IPS DF 6.9 (cell line): Measurements from ENCODE around the gene SPAG6.
"Not testable (repeated sequence)": the region's sequence is repeated elsewhere in the genome, so short reads cannot be mapped to it uniquely, and the experiment has no call there.

Source experiments
- DNase-seq: peaks from one replicate; pipeline ENCODE4 v3.0.0-alpha.2; 2013; ENCODE audit warnings: low read depth, low spot score
- H3K27ac ChIP-seq: one replicate; pipeline ENCODE4 v1.5.1; 2013; ENCODE audit warnings: low read length, control low read depth
- H3K27me3 ChIP-seq: 2 replicates; pipeline ENCODE4 v1.6.1; 2013; ENCODE audit warnings: mild to moderate bottlenecking, low read length; ENCODE audit not compliant: control insufficient read depth, insufficient read depth
- H3K36me3 ChIP-seq: 2 replicates; pipeline ENCODE4 v1.6.1; 2013; ENCODE audit warnings: low read length; ENCODE audit not compliant: control insufficient read depth, insufficient read depth
- H3K4me1 ChIP-seq: 2 replicates; pipeline ENCODE4 v1.6.1; 2013; ENCODE audit warnings: low read length; ENCODE audit not compliant: control insufficient read depth, insufficient read depth
- H3K4me3 ChIP-seq: 2 replicates; pipeline ENCODE4 v1.5.1; 2013; ENCODE audit warnings: mild to moderate bottlenecking, low read length
- H3K9me3 ChIP-seq: 2 replicates; pipeline ENCODE4 v1.6.1; 2013; ENCODE audit warnings: low read length, inconsistent platforms; ENCODE audit not compliant: control insufficient read depth, insufficient read depth
- WGBS: extraction: QIAGEN DNeasy Blood & Tissue Kit; methylation state at CpG from one replicate; pipeline ENCODE4 v1.1.7; 2013; ENCODE audit warnings: mixed read lengths, missing lambda C conversion rate; ENCODE audit not compliant: insufficient read length, insufficient coverage; 5-methylcytosine and 5-hydroxymethylcytosine counted together

SPAG6 gene

DNA sequence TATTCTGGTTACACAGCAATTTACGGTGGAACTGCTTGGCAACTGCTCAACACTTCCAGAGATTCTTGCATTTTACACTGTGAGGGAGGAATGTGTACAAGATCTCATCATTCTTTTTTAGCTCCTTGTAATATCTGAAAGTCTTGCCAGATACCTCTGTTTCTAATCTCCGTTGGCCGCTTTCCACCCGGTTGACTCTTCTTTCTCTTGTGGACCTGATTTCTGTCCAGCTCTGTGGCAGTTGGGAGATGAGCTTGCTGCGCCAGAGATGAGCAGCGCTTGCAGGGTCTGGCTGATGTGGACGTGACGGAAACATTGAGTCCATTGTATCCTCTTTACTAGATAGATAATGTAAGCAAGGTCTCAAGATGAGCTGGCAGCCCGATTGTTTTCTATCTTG lies 27.6 kb downstream of the SPAG6 start:
- WGBS: no CpG with 5 or more reads among the region's 9 CpGs

DNA sequence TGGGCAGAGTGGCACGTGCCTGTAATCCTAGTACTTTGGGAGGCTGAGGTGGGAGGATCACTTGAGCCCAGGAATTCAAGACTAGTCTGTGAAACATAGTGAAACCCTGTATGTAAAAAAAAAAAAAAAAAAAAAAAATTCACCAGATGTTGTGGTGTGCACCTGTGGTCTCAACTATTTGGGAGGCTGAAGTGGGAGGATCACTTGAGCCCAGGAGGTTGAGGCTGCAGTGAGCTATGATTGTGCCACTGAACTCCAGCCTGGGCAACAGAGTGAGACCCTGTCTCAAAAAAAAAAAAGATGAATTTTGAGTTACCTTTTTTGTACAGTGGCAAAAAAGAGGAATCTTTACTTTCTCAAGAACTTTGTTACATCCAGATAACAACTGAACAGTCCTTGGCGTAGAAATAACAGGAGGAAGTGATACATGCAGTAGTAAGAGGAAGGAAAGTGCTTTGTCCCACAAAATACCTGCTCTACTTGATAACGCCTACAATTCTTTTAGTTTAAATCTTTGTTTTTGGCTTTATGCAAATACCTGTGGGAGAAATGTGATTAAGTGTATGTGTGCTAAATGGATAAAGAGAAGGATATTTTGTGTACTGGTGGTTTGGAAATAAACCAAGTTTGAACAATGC lies 29.3 kb downstream of the SPAG6 start:
- Histone ChIP-seq H3K27ac (no peak overlapping the region), H3K4me1 (no peaks in the 10 kb centered on the region), H3K27me3 (no peaks in the 10 kb centered on the region), H3K36me3 (no peaks in the 10 kb centered on the region), H3K4me3 (no peak overlapping the region), H3K9me3 (no peaks in the 10 kb centered on the region)
- no CpG with 5 or more reads among the region's 3 CpGs for WGBS
- no peak for DNase-seq

More for the DNA sequence above, 27.6 kb downstream of the SPAG6 start:
- H3K36me3 ChIP-seq: no peaks in the 10 kb centered on the region
- no peak for DNase-seq
- no peak overlapping the region for H3K27ac ChIP-seq
- no peak overlapping the region for H3K4me3 ChIP-seq
- H3K27me3 ChIP-seq: no peaks in the 10 kb centered on the region
- no peaks in the 10 kb centered on the region for H3K4me1 ChIP-seq
- H3K9me3 ChIP-seq: no peaks in the 10 kb centered on the region

DNA sequence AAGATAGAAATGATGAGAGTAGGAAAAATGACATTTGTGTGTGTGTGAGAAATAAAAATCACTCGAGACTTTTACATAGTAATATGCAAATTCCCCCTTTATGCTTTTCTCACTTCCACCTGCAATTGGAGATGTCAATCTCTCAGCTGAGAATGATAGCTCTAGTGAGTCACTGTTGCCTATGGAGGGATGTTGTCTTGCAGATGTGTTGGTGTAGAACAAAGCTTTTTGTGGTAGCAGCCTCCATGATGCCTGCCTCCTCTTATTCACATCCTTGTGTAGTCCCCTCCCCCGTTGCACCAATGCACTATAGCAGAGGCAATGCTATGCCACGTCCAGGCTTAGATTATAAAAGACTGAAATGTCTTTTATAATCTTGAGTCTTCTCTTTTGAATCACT lies 33.8 kb downstream of the SPAG6 start:
- no peaks in the 10 kb centered on the region for H3K36me3 ChIP-seq
- no peaks in the 10 kb centered on the region for H3K27me3 ChIP-seq
- WGBS: no CpG with 5 or more reads among the region's 3 CpGs
- no peak for DNase-seq
- no peaks in the 10 kb centered on the region for H3K4me1 ChIP-seq
- no peak overlapping the region for H3K27ac ChIP-seq
- H3K9me3 ChIP-seq: no peaks in the 10 kb centered on the region
- H3K4me3 ChIP-seq: no peak overlapping the region

DNA sequence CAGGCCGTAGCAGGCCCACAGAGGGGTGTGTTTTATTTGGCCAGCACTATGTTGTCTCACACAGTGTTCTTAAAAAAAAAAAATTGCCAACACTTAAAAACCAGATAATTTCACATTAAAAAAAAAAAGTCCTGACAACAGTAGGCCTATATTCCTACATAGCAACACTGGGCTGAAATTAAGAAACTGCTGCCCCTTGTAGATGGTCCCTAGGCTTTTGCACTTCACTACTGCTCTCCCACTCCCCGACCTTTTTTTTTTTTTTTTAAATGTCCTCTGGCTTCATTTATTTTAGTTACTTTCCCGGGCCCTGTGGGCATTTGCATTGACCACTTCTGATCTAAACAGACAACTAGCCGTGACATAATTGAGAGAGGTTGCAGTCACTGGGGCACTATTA lies 36.0 kb downstream of the SPAG6 start:
- no CpG with 5 or more reads among the region's 4 CpGs for WGBS
- no peaks in the 10 kb centered on the region for H3K36me3 ChIP-seq
- DNase-seq: no peak
- no peaks in the 10 kb centered on the region for H3K9me3 ChIP-seq
- H3K27ac ChIP-seq: no peak overlapping the region
- H3K27me3 ChIP-seq: no peaks in the 10 kb centered on the region
- H3K4me3 ChIP-seq: no peak overlapping the region
- H3K4me1 ChIP-seq: no peaks in the 10 kb centered on the region

DNA sequence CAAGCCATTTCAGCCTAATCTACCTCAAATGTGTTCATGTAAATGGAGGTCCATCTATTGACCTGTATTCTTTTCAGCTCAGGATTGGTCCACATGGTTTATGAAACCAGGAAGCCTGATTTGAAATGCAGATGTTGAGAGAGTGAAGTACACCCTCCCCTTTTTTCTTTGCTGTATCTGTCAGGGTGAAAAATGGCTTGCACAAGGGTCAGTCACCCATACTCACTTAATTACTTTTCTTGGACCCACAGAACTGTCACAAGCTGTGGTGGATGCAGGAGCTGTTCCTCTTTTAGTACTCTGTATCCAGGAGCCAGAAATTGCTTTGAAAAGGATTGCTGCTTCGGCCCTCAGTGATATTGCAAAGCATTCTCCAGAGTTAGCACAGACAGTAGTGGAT lies 41.2 kb downstream of the SPAG6 start:
- H3K27me3 ChIP-seq: no peaks in the 10 kb centered on the region
- no peaks in the 10 kb centered on the region for H3K9me3 ChIP-seq
- H3K36me3 ChIP-seq: no peaks in the 10 kb centered on the region
- WGBS: no CpG with 5 or more reads among the region's 1 CpG
- H3K4me1 ChIP-seq: no peaks in the 10 kb centered on the region
- no peak overlapping the region for H3K27ac ChIP-seq
- no peak overlapping the region for H3K4me3 ChIP-seq
- DNase-seq: no peak

GRCh38 chr10:22389856-22390589 lies 44.7 kb downstream of the SPAG6 start:
- H3K4me1 ChIP-seq: no peaks in the 10 kb centered on the region
- H3K9me3 ChIP-seq: no peaks in the 10 kb centered on the region
- H3K27me3 ChIP-seq: no peaks in the 10 kb centered on the region
- no peak overlapping the region for H3K4me3 ChIP-seq
- WGBS: no CpG with 5 or more reads among the region's 6 CpGs
- DNase-seq: no peak
- H3K27ac ChIP-seq: no peak overlapping the region
- no peaks in the 10 kb centered on the region for H3K36me3 ChIP-seq

DNA sequence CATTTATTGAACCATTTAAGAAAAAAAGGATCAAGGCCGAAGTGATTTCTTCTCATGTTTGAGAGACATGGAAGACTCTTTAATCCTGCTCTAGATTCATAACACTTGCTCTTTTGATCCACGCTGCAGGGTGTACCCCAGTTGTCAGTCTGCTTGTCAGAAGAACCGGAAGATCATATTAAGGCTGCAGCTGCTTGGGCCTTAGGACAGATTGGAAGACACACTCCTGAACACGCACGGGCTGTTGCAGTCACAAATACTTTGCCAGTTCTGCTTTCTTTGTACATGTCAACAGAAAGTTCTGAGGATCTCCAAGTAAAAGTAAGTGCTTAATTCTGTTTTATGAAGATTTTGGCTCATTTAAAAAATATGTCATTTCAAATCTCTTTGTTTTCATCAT lies 46.3 kb downstream of the SPAG6 start:
- H3K9me3 ChIP-seq: no peaks in the 10 kb centered on the region
- DNase-seq: no peak
- no CpG with 5 or more reads among the region's 5 CpGs for WGBS

DNA sequence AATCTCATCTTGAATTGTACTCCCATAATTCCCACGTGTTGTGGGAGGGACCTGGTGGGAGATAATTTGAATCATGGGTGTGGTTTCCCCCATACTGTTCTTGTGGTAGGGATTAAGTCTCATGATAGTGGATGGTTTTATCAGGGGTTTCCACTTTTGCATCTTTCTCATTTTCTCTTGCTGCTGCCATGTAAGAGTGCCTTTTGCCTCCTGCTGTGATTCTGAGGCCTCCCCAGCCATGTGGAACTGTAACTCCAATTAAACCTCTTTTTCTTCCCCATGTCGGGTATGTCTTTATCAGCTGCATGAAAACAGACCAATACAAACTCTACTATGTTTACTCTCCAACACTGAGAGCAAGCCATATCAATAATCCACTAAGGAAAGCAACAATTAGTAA lies 50.9 kb downstream of the SPAG6 start:
- no CpG with 5 or more reads among the region's 2 CpGs for WGBS
- not testable (repeated sequence) for H3K4me1 ChIP-seq, DNase-seq, H3K9me3 ChIP-seq, H3K36me3 ChIP-seq, H3K27ac ChIP-seq, H3K4me3 ChIP-seq, H3K27me3 ChIP-seq

More for the DNA sequence above, 46.3 kb downstream of the SPAG6 start:
- Histone ChIP-seq H3K4me1 (no peaks in the 10 kb centered on the region), H3K36me3 (no peaks in the 10 kb centered on the region), H3K27me3 (no peaks in the 10 kb centered on the region), H3K4me3 (no peak overlapping the region), H3K27ac (no peak overlapping the region)

GRCh38 chr10:22406916-22407315 lies 61.6 kb downstream of the SPAG6 start:
- H3K27me3 ChIP-seq, H3K9me3 ChIP-seq: not testable (repeated sequence)
- no CpG with 5 or more reads among the region's 5 CpGs for WGBS

DNA sequence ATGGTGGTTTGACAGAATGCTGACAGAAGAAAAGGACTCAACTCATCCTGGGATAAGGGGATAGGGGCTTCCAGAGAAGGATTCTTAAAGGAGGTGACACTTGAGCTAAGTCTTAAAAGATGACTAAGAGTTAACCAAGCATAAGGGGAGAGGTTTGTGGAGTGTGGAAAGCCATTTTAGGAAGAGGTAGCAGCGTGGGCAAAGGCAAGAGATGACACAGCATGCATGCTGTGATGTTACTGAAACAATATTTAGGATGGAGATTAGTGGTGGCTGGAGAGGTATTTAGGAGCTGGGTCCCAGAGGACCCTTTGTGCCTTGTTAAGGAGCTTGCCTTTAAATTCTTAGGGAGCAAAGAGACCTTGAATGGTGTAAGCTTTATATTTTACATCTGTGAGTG lies 65.1 kb downstream of the SPAG6 start:
- DNase-seq: no peak
- Histone ChIP-seq H3K27me3 (no peaks in the 10 kb centered on the region), H3K27ac (no peak overlapping the region), H3K9me3 (no peaks in the 10 kb centered on the region), H3K36me3 (no peaks in the 10 kb centered on the region), H3K4me1 (no peaks in the 10 kb centered on the region), H3K4me3 (no peak overlapping the region)
- no CpG with 5 or more reads among the region's 1 CpG for WGBS

More at GRCh38 chr10:22406916-22407315, 61.6 kb downstream of the SPAG6 start:
- not testable (repeated sequence) for H3K4me3 ChIP-seq, H3K4me1 ChIP-seq, DNase-seq, H3K36me3 ChIP-seq, H3K27ac ChIP-seq

- Histone ChIP-seq H3K4me3 (no peak overlapping the region), H3K36me3 (no peaks in the 10 kb centered on the region), H3K9me3 (no peaks in the 10 kb centered on the region), H3K27me3 (no peaks in the 10 kb centered on the region), H3K4me1 (no peaks in the 10 kb centered on the region), H3K27ac (no peak overlapping the region)
- no peak for DNase-seq
- WGBS: no CpG with 5 or more reads among the region's 5 CpGs
Measured at GRCh38 chr10:22410846-22411245, 65.5 kb downstream of the SPAG6 start.
